ENCODE results near the gene DLGAP1.
A peak's percentile ranks its signal among the peaks of the same experiment; 100 is the strongest.
"Not testable (repeated sequence)": the region's sequence is repeated elsewhere in the genome, so short reads cannot be mapped to it uniquely, and the experiment has no call there.

Gene DLGAP1

GRCh38 chr18:3610813-3611212 lies 844.3 kb downstream of the DLGAP1 start:
- DNase-seq: no peak

- no peak for DNase-seq
These were observed 844.9 kb downstream of the DLGAP1 start for GRCh38 chr18:3610188-3610708.

- DNase-seq: no peak
These were observed 846.6 kb downstream of the DLGAP1 start for GRCh38 chr18:3608488-3608887.

GRCh38 chr18:3608099-3608453 lies 847.0 kb downstream of the DLGAP1 start:
- not testable (repeated sequence) for DNase-seq

- DNase-seq: no peak
These were observed 847.6 kb downstream of the DLGAP1 start for GRCh38 chr18:3607309-3608098.

- DNase-seq: not testable (repeated sequence)
These were observed 848.2 kb downstream of the DLGAP1 start for GRCh38 chr18:3606863-3607262.

- no peak for DNase-seq
These were observed 849.1 kb downstream of the DLGAP1 start for GRCh38 chr18:3605954-3606443.

GRCh38 chr18:3605486-3605952 lies 849.6 kb downstream of the DLGAP1 start:
- DNase-seq: no peak

GRCh38 chr18:3604498-3605408 lies 850.4 kb downstream of the DLGAP1 start:
- peak; percentile 7 for DNase-seq

GRCh38 chr18:3604235-3604497 lies 850.9 kb downstream of the DLGAP1 start:
- no peak for DNase-seq

- no peak for DNase-seq
These were observed 851.5 kb downstream of the DLGAP1 start for GRCh38 chr18:3603421-3604234.

- not testable (repeated sequence) for DNase-seq
These were observed 853.9 kb downstream of the DLGAP1 start for GRCh38 chr18:3601106-3601755.

GRCh38 chr18:3599861-3600260 lies 855.2 kb downstream of the DLGAP1 start:
- no peak for DNase-seq

- no peak for DNase-seq
These were observed 855.9 kb downstream of the DLGAP1 start for GRCh38 chr18:3599195-3599594.

- no peak for DNase-seq
These were observed 856.5 kb downstream of the DLGAP1 start for GRCh38 chr18:3598581-3598980.

- no peak for DNase-seq
These were observed 857.4 kb downstream of the DLGAP1 start for GRCh38 chr18:3597409-3598357.

GRCh38 chr18:3596637-3597384 lies 858.3 kb downstream of the DLGAP1 start:
- no peak for DNase-seq

- DNase-seq: no peak
These were observed 858.8 kb downstream of the DLGAP1 start for GRCh38 chr18:3596324-3596636.

- peak; percentile 9 for DNase-seq
These were observed 859.5 kb downstream of the DLGAP1 start for GRCh38 chr18:3595369-3596273.

All from NK-92 treated with Interleukin-12 subunit alpha and Interleukin-12 subunit beta, amount 100 ng/mL, for 24 hours (cell line).